COLO829 (cell line): Measurements from ENCODE around the gene UBA52.
"Not testable (repeated sequence)": the region's sequence is repeated elsewhere in the genome, so short reads cannot be mapped to it uniquely, and the experiment has no call there.

Experiments used
- DNase-seq: peaks from one replicate; pipeline ENCODE4 v3.0.0; 2012; ENCODE audit warnings: low spot score

UBA52 gene

GRCh38 chr19:18557411-18558201 is 14.1 kb upstream of the UBA52 start, which contains the start of gene KXD1:
TSS of gene KXD1 (plus strand) at chr19:18557870. CDS start at chr19:18562057, 4,187 bp downstream.
- peak; percentile 96 for DNase-seq

GRCh38 chr19:18558202-18558555 is 13.5 kb upstream of the UBA52 start:
- no peak for DNase-seq

GRCh38 chr19:18558604-18559003 is 13.1 kb upstream of the UBA52 start:
- DNase-seq = no peak

GRCh38 chr19:18559685-18560084 is 12.0 kb upstream of the UBA52 start:
- DNase-seq = no peak

GRCh38 chr19:18562086-18562485 is 9.6 kb upstream of the UBA52 start:
- no peak for DNase-seq

GRCh38 chr19:18566953-18567352 is 4.7 kb upstream of the UBA52 start:
- no peak for DNase-seq

- DNase-seq = no peak
These were observed 3.3 kb upstream of the UBA52 start for GRCh38 chr19:18568367-18568766.

GRCh38 chr19:18574691-18575291 is 3.1 kb downstream of the UBA52 start:
- DNase-seq = no peak

GRCh38 chr19:18576383-18576782 is 4.7 kb downstream of the UBA52 start:
- DNase-seq = no peak

GRCh38 chr19:18577365-18577914 is 5.8 kb downstream of the UBA52 start:
- no peak for DNase-seq

- DNase-seq = no peak
These were observed 8.7 kb downstream of the UBA52 start for GRCh38 chr19:18580311-18580710.

- DNase-seq = no peak
These were observed 14.6 kb downstream of the UBA52 start for GRCh38 chr19:18586306-18586705.

GRCh38 chr19:18587561-18587960 is 15.9 kb downstream of the UBA52 start:
- no peak for DNase-seq

GRCh38 chr19:18587962-18588610 is 16.4 kb downstream of the UBA52 start:
- DNase-seq = no peak

GRCh38 chr19:18588611-18589379 is 17.1 kb downstream of the UBA52 start, which contains the start of gene REX1BD:
TSS of gene REX1BD (plus strand) at chr19:18588798. CDS start at chr19:18588802, 4 bp downstream.
- no peak for DNase-seq

- no peak for DNase-seq
These were observed 18.0 kb downstream of the UBA52 start for GRCh38 chr19:18589380-18590272.

- no peak for DNase-seq
These were observed 18.9 kb downstream of the UBA52 start for GRCh38 chr19:18590273-18591272.

GRCh38 chr19:18591735-18592385 is 20.2 kb downstream of the UBA52 start:
- no peak for DNase-seq

GRCh38 chr19:18592732-18593131 is 21.1 kb downstream of the UBA52 start:
- not testable (repeated sequence) for DNase-seq
